SK-N-SH (cell line): ENCODE measurements around the gene ACER3.

Experiments
- CHD2 ChIP-seq: fragments of 150-350 bp; IDR thresholded peaks from 2 replicates; pipeline ENCODE4 v1.6.1; 2018; ENCODE audit warnings: low read length; ENCODE audit not compliant: partially characterized antibody
- CTCF ChIP-seq: fragments of 200-600 bp; sonication (generic); IDR thresholded peaks from 2 replicates; pipeline ENCODE4 v1.6.1; 2017; ENCODE audit warnings: antibody characterized with exemption, mild to moderate bottlenecking, moderate library complexity
- POLR2AphosphoS5 ChIP-seq: IDR thresholded peaks from 2 replicates; pipeline ENCODE4 v1.6.1; 2012; ENCODE audit warnings: low read depth, low read length
- RAD21 ChIP-seq: IDR thresholded peaks from 2 replicates; pipeline ENCODE4 v1.6.1; 2012; ENCODE audit warnings: mild to moderate bottlenecking, low read length
- REST ChIP-seq: IDR thresholded peaks from 2 replicates; pipeline ENCODE4 v1.6.1; 2012; ENCODE audit warnings: mild to moderate bottlenecking, low read depth, low read length, moderate library complexity
- RFX5 ChIP-seq: IDR thresholded peaks from 2 replicates; pipeline ENCODE4 v1.6.1; 2012; ENCODE audit warnings: mild to moderate bottlenecking, improper control_type of control experiment, low read length
- TAF1 ChIP-seq: IDR thresholded peaks from 2 replicates; pipeline ENCODE4 v1.6.1; 2012; ENCODE audit warnings: low read depth, mild to moderate bottlenecking, low read length, moderate library complexity, borderline replicate concordance

GRCh38 chr11:77062924-77063323 is 202.2 kb downstream of the ACER3 start:
- TF ChIP-seq CTCF (peak; percentile 30), TAF1 (no peak), POLR2AphosphoS5 (no peak), CHD2 (no peak), REST (no peak), RFX5 (no peak), RAD21 (peak; percentile 15; the same call in 1 of the 2 replicates)
